Thyroid gland (tissue), 4 donors: ENCODE data around the gene NTN1. TPM values are rescaled to one million over a fixed set of nuclear protein-coding genes. Genes with fewer than 3 reads are reported as not detected.

Experiments used
- DNase-seq, 2 donors: peaks; one replicate each; pipeline ENCODE4 v3.0.0-alpha.2; 2019
- H3K27ac ChIP-seq, 3 donors: fragments of 200-600 bp; sonication (generic); 1 replicate in 2 of 3; 2 replicates in 1 of 3; pipeline ENCODE4 v1.5.1; 2016 to 2019; ENCODE audit warnings: mild to moderate bottlenecking in 1 of 3, moderate library complexity in 1 of 3
- H3K27me3 ChIP-seq: fragments of 200-600 bp; sonication (generic); one replicate; pipeline ENCODE4 v1.5.1; 2019
- H3K36me3 ChIP-seq, 2 donors: fragments of 200-600 bp; sonication (generic); one replicate each; pipeline ENCODE4 v1.5.1; 2016 to 2019
- H3K4me1 ChIP-seq, 2 donors: fragments of 200-600 bp; sonication (generic); one replicate each; pipeline ENCODE4 v1.5.1; 2017 to 2019
- H3K4me3 ChIP-seq, 3 donors: fragments of 200-600 bp; sonication (generic); replicated peaks in 1 of 3; 1 replicate in 2 of 3; 2 replicates in 1 of 3; pipeline ENCODE4 v1.5.1; 2016; ENCODE audit warnings: mild to moderate bottlenecking in 1 of 3
- H3K9me3 ChIP-seq: fragments of 200-600 bp; sonication (generic); one replicate; pipeline ENCODE4 v1.5.1; 2017
- POLR2A ChIP-seq, 2 donors: fragments of 450-650 bp; IDR thresholded peaks; one replicate each; pipeline ENCODE4 v1.6.1; 2017; ENCODE audit warnings: antibody characterized with exemption in 2 of 2, mild to moderate bottlenecking in 2 of 2, moderate library complexity in 1 of 2
- WGBS, 2 donors: methylation state at CpG; one replicate each; pipeline ENCODE4 v1.1.5; 2017; 5-methylcytosine and 5-hydroxymethylcytosine counted together
- intact Hi-C: fragments of 100-400 bp; cut with DNase I; formaldehyde crosslinking; loops from one replicate; pipeline ENCODE4 v1.15.1; 2023
- total RNA-seq, 4 donors: library from RNA; depleted of rRNA; stranded (reverse); fragments of >200 nt; gene quantifications; one replicate each; pipeline ENCODE4 v1.2.3, GENCODE V29; 2016
- TF ChIP-seq, protein P1 (sequence below), 6 experiments: fragments of 200-600 bp in 3 of 6; fragments of 450-650 bp in 3 of 6; sonication (generic) in 3 of 6; IDR thresholded peaks; one replicate each; pipeline ENCODE4 v1.5.1; 2016 to 2019; ENCODE audit warnings: antibody characterized with exemption in 6 of 6, mild to moderate bottlenecking in 2 of 6, inconsistent platforms in 1 of 6, moderate library complexity in 1 of 6

Gene NTN1
- total RNA-seq, 4 donors from 2014 or later = 4.1 to 9.2 (median 7.1) TPM

DNA sequence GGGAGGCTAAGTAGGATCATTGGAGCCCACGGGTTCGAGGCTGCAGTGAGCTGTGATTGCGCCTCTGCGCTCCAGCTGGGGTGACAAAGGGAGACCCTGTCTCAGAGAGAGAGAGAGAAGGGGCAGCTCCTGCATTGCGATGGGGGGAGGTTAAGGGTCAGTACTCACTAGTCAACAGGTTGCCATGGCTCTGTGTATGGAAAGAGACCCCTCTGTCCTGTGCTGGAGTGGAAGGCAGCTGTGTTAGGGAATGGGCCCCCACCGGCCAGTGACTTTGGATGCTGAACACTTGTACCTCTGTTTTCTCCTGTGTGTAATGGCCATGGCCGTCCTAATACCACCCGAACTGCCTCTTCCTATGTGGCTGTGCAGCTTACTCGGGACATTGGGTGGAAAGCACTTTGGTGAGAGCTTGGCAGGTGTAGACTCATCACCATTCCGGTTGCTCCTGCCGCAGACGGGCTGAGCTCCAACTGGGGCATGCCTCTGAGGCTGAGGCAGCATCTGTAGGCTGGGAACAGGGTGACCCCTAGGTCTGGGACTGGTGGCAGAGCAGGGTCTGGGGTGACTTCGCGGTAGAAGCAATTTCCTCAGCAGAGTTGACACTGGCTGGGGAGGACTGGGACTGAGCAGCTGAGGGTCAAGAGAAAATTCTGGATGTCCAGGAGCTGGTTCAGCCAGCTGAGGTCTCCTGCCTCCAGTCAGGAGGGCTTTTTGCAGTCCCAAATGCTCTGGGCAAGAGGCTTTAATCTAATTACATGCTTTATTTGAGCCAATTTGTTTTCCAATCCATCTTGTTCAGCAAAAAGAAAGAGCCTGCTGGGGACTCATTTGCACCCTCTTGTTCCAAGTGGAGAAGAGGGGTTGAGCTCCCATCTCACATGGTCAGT is 184.5 kb downstream of the NTN1 start:
- Histone ChIP-seq H3K4me3 (no peak overlapping the region), H3K36me3 (no peaks in the 10 kb centered on the region), H3K9me3 (no peaks in the 10 kb centered on the region), H3K27me3 (no peaks in the 10 kb centered on the region), H3K4me1 (peaks cover 0 to 3% of the 10 kb centered on the region in 2 donors), H3K27ac (no peak overlapping the region)
- intact Hi-C loops = no loop called here
- no peak for TF ChIP-seq POLR2A (IDR thresholded peaks at IDR 0.05)
- TF ChIP-seq, protein P1, sequence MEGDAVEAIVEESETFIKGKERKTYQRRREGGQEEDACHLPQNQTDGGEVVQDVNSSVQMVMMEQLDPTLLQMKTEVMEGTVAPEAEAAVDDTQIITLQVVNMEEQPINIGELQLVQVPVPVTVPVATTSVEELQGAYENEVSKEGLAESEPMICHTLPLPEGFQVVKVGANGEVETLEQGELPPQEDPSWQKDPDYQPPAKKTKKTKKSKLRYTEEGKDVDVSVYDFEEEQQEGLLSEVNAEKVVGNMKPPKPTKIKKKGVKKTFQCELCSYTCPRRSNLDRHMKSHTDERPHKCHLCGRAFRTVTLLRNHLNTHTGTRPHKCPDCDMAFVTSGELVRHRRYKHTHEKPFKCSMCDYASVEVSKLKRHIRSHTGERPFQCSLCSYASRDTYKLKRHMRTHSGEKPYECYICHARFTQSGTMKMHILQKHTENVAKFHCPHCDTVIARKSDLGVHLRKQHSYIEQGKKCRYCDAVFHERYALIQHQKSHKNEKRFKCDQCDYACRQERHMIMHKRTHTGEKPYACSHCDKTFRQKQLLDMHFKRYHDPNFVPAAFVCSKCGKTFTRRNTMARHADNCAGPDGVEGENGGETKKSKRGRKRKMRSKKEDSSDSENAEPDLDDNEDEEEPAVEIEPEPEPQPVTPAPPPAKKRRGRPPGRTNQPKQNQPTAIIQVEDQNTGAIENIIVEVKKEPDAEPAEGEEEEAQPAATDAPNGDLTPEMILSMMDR (IDR thresholded peaks at IDR 0.05) = no peak
- no peak for DNase-seq
- whole genome bisulfite sequencing, 2 donors = 81 to 86% methylated on average over 14 of the region's 14 CpGs

DNA sequence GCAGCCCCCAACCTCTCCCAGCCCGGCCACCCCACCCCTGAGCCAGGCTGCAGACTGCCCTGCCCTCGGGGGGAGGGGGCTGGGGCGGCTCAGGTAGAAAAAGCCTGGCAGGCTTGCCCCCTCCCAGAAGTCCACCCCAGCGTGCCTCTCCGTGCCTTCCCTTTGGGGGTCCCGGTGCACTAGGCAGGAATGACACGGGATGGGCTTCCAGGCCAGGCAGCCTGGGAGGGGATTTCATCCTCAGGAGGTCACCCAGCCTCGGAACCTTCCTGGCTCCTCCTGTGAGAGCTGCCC is 185.0 kb downstream of the NTN1 start:
- Histone ChIP-seq H3K27ac (no peak overlapping the region), H3K27me3 (no peaks in the 10 kb centered on the region), H3K9me3 (no peaks in the 10 kb centered on the region), H3K4me1 (peaks cover 0 to 3% of the 10 kb centered on the region in 2 donors), H3K4me3 (no peak overlapping the region), H3K36me3 (no peaks in the 10 kb centered on the region)
- intact Hi-C loops = no loop called here
- TF ChIP-seq, protein P1 (IDR thresholded peaks at IDR 0.05) = no peak
- TF ChIP-seq POLR2A (IDR thresholded peaks at IDR 0.05) = no peak
- DNase-seq = no peak
- WGBS, 2 donors = 46 to 68% methylated on average over 6 to 8 of the region's 8 CpGs

DNA sequence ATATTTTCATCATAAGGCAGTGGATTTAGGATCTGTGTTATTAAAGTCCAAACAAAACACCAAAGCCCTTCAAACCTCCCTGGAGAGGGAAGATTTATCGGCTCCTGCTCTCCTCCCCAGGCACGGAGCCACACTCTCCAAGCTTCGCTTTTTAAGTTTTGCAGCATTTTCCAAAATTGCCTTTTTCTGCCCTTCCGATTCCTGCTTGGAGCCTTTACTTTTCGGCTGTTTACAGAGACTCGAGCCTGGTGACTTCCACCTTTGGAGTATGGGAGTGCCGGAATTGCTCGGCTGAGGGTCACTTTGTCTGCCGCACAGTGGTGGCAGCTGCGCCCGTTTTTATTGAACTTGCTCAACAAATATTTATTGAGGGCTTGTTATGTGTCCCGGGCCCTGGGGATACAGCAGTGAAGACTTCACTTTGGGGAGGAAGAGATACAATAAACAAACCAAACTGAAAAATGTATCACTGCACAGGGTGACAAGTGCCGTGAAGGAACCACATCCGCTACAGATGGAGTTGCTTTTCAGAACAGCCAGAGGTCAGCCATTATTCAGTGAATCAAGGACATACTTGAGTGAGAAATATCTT is 185.5 kb downstream of the NTN1 start:
- H3K27me3 ChIP-seq = no peaks in the 10 kb centered on the region
- peaks cover 0 to 3% of the 10 kb centered on the region in 2 donors for H3K4me1 ChIP-seq
- intact Hi-C loops = no loop called here
- no peak for DNase-seq
- H3K4me3 ChIP-seq = no peak overlapping the region
- no peak overlapping the region for H3K27ac ChIP-seq
- TF ChIP-seq, protein P1 (IDR thresholded peaks at IDR 0.05) = no peak
- TF ChIP-seq POLR2A (IDR thresholded peaks at IDR 0.05) = no peak
- no peaks in the 10 kb centered on the region for H3K36me3 ChIP-seq
- WGBS, 2 donors = 47 to 48% methylated on average over 14 of the region's 14 CpGs
- H3K9me3 ChIP-seq = no peaks in the 10 kb centered on the region

DNA sequence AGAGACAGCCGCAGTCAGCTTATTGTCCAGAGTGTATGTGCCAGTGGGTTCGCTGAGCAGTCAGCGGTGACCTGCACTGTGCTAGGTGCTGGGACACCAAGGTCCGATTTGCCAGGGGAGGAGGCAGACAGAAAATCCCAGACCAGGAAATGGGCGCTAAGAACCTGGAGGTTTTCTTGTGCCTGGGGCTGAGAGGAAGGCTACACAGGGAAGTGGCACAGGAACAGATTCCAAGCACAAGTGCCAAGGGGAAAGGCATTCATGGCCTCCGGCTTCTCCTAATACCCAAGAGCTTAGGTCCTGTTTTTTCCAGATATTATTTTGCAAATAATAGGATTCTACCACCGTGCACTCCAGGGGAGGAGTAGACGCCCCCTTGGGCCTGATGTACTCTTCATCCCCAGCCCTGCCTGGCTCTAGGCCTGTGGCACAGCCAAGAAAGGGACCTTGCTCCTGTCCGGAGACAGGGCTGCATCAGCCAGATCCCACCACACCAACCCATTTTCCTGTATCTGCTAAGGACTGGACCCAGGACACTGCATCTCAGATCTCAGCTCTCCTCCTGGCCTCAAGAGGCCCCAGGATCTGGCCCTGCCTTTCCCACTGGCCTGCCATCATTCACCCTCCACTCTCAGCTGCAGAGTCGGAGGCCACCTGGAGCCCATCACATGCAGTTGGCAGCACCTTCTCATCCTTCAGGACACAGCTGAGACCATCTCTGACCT is 187.2 kb downstream of the NTN1 start:
- no peaks in the 10 kb centered on the region for H3K27me3 ChIP-seq
- DNase-seq = no peak
- no peak overlapping the region for H3K27ac ChIP-seq
- peaks cover 0 to 3% of the 10 kb centered on the region in 2 donors for H3K4me1 ChIP-seq
- no peak overlapping the region for H3K4me3 ChIP-seq
- 93 to 94% methylated on average over 10 of the region's 10 CpGs for WGBS, 2 donors
- no peaks in the 10 kb centered on the region for H3K36me3 ChIP-seq
- intact Hi-C loops = no loop called here
- TF ChIP-seq POLR2A (IDR thresholded peaks at IDR 0.05) = no peak
- TF ChIP-seq, protein P1 (IDR thresholded peaks at IDR 0.05) = no peak
- H3K9me3 ChIP-seq = no peaks in the 10 kb centered on the region
